Activated naive CD4-positive, alpha-beta T cell treated with anti-CD3 and anti-CD28 coated beads, Interleukin-2, amount 10 ng/mL, durations not matched to agents 7 days and 5 days (primary cell): ENCODE results near the gene PDLIM4.

Experiments
- CTCF ChIA-PET: fragments of 350-600 bp; sonication (Branson Sonifier 250); formaldehyde crosslinking; loops from one replicate; lab custom pipeline; 2021; ENCODE audit warnings: antibody characterized with exemption; lab: Charles Lee
- DNase-seq: peaks from one replicate; pipeline ENCODE4 v3.0.0-alpha.2; 2020
- H3K27ac Mint-ChIP-seq: one replicate; pipeline ENCODE4 v1.8.0; 2021; ENCODE audit warnings: mild to moderate bottlenecking, moderate library complexity, mixed read lengths
- H3K27me3 Mint-ChIP-seq: one replicate; pipeline ENCODE4 v1.8.0; 2021; ENCODE audit warnings: mild to moderate bottlenecking, mixed read lengths
- H3K36me3 Mint-ChIP-seq: one replicate; pipeline ENCODE4 v1.8.0; 2021; ENCODE audit warnings: mixed read lengths
- H3K4me1 Mint-ChIP-seq: one replicate; pipeline ENCODE4 v1.8.0; 2021; ENCODE audit warnings: mixed read lengths
- H3K4me3 Mint-ChIP-seq: one replicate; pipeline ENCODE4 v1.8.0; 2021; ENCODE audit warnings: mild to moderate bottlenecking, moderate library complexity, mixed read lengths
- H3K9me3 Mint-ChIP-seq: one replicate; pipeline ENCODE4 v1.8.0; 2021; ENCODE audit warnings: mixed read lengths

Gene PDLIM4

GRCh38 chr5:132313961-132314432 lies 56.5 kb downstream of the PDLIM4 start:
- H3K4me1 Mint-ChIP-seq: no peaks in the 10 kb centered on the region
- H3K27me3 Mint-ChIP-seq: peaks cover 5% of the 10 kb centered on the region
- no peak for DNase-seq
- H3K4me3 Mint-ChIP-seq: no peak overlapping the region
- CTCF ChIA-PET: interaction anchor here (1.0 kb wide), 1 partner anchor 42 kb away, joined by 3 read pairs; no protein-coding TSS in a partner anchor
- H3K36me3 Mint-ChIP-seq: no peaks in the 10 kb centered on the region
- H3K27ac Mint-ChIP-seq: no peak overlapping the region
- no peaks in the 10 kb centered on the region for H3K9me3 Mint-ChIP-seq

- Mint-ChIP-seq H3K9me3 (no peaks in the 10 kb centered on the region), H3K27me3 (peaks cover 5% of the 10 kb centered on the region), H3K4me3 (no peak overlapping the region), H3K4me1 (no peaks in the 10 kb centered on the region), H3K27ac (no peak overlapping the region), H3K36me3 (no peaks in the 10 kb centered on the region)
- no peak for DNase-seq
- CTCF ChIA-PET: interaction anchor here (1.1 kb wide), 1 partner anchor 43 kb away, joined by 3 read pairs; no protein-coding TSS in a partner anchor
Observed at GRCh38 chr5:132315529-132316067, 58.1 kb downstream of the PDLIM4 start.

GRCh38 chr5:132319975-132320374 lies 62.5 kb downstream of the PDLIM4 start:
- H3K36me3 Mint-ChIP-seq: no peaks in the 10 kb centered on the region
- H3K27me3 Mint-ChIP-seq: peaks cover 1% of the 10 kb centered on the region
- no peaks in the 10 kb centered on the region for H3K4me1 Mint-ChIP-seq
- H3K27ac Mint-ChIP-seq: no peak overlapping the region
- DNase-seq: no peak
- H3K9me3 Mint-ChIP-seq: no peaks in the 10 kb centered on the region
- CTCF ChIA-PET: interaction anchor here (1.0 kb wide), 1 partner anchor 82 kb away, joined by 3 read pairs; no protein-coding TSS in a partner anchor
- H3K4me3 Mint-ChIP-seq: no peak overlapping the region

GRCh38 chr5:132321109-132321721 lies 63.7 kb downstream of the PDLIM4 start:
- CTCF ChIA-PET: no interaction called here
- no peaks in the 10 kb centered on the region for H3K36me3 Mint-ChIP-seq

GRCh38 chr5:132322266-132322665 lies 64.8 kb downstream of the PDLIM4 start:
- no peak overlapping the region for H3K4me3 Mint-ChIP-seq
- no peaks in the 10 kb centered on the region for H3K9me3 Mint-ChIP-seq
- DNase-seq: no peak
- H3K36me3 Mint-ChIP-seq: no peaks in the 10 kb centered on the region
- H3K27ac Mint-ChIP-seq: no peak overlapping the region
- H3K4me1 Mint-ChIP-seq: no peaks in the 10 kb centered on the region
- H3K27me3 Mint-ChIP-seq: no peaks in the 10 kb centered on the region
- CTCF ChIA-PET: no interaction called here

More at GRCh38 chr5:132321109-132321721, 63.7 kb downstream of the PDLIM4 start:
- Mint-ChIP-seq H3K27ac (no peak overlapping the region), H3K9me3 (no peaks in the 10 kb centered on the region), H3K27me3 (no peaks in the 10 kb centered on the region), H3K4me1 (no peaks in the 10 kb centered on the region), H3K4me3 (no peak overlapping the region)
- no peak for DNase-seq
